Vagina (tissue), 2 donors: ENCODE data around the gene PNMA8B. TPM values are rescaled to one million over a fixed set of nuclear protein-coding genes. Genes with fewer than 3 reads are reported as not detected.

Experiments
- DNase-seq, 2 donors: peaks; one replicate each; pipeline ENCODE4 v3.0.0-alpha.2; 2017; ENCODE audit errors: extremely low spot score in 2 of 2
- H3K27ac ChIP-seq: fragments of 200-600 bp; sonication (generic); one replicate; pipeline ENCODE4 v1.5.1; 2019
- H3K27me3 ChIP-seq: fragments of 200-600 bp; sonication (generic); one replicate; pipeline ENCODE4 v1.5.1; 2019
- H3K36me3 ChIP-seq, 2 donors: fragments of 200-600 bp; sonication (generic); one replicate each; pipeline ENCODE4 v1.5.1; 2017 to 2019
- H3K4me1 ChIP-seq: fragments of 200-600 bp; sonication (generic); one replicate; pipeline ENCODE4 v1.5.1; 2019
- H3K4me3 ChIP-seq, 2 donors: fragments of 200-600 bp; sonication (generic); 1 replicate in 1 of 2; 2 replicates in 1 of 2; pipeline ENCODE4 v1.5.1; 2016 to 2019
- H3K9me3 ChIP-seq: fragments of 200-600 bp; sonication (generic); one replicate; pipeline ENCODE4 v1.5.1; 2019
- POLR2A ChIP-seq, 2 donors: fragments of 450-650 bp; IDR thresholded peaks; one replicate each; pipeline ENCODE4 v1.6.1; 2017; ENCODE audit warnings: antibody characterized with exemption in 2 of 2, mild to moderate bottlenecking in 2 of 2, moderate library complexity in 2 of 2
- POLR2AphosphoS5 ChIP-seq, 2 donors: sonication (generic); formaldehyde crosslinking; IDR thresholded peaks; one replicate each; pipeline ENCODE4 v1.9.0; 2017; ENCODE audit warnings: antibody characterized with exemption in 2 of 2, mild to moderate bottlenecking in 2 of 2, low read depth in 1 of 2; ENCODE audit not compliant: insufficient read depth in 1 of 2
- intact Hi-C: fragments of 100-400 bp; cut with DNase I; formaldehyde crosslinking; loops from one replicate; pipeline ENCODE4 v1.15.1; 2023
- total RNA-seq: library from RNA; depleted of rRNA; stranded (reverse); fragments of >200 nt; gene quantifications from one replicate; pipeline ENCODE4 v1.2.3, GENCODE V29; 2016
- TF ChIP-seq, protein P1 (sequence below), 3 experiments: fragments of 450-650 bp in 2 of 3; fragments of 200-600 bp in 1 of 3; sonication (generic) in 1 of 3; IDR thresholded peaks; one replicate each; pipeline ENCODE4 v1.5.1; 2017 to 2019; ENCODE audit warnings: antibody characterized with exemption in 3 of 3, mild to moderate bottlenecking in 2 of 3, moderate library complexity in 2 of 3

The PNMA8B gene
- total RNA-seq, 1 donor from 2014 or later = 2.7 TPM

DNA sequence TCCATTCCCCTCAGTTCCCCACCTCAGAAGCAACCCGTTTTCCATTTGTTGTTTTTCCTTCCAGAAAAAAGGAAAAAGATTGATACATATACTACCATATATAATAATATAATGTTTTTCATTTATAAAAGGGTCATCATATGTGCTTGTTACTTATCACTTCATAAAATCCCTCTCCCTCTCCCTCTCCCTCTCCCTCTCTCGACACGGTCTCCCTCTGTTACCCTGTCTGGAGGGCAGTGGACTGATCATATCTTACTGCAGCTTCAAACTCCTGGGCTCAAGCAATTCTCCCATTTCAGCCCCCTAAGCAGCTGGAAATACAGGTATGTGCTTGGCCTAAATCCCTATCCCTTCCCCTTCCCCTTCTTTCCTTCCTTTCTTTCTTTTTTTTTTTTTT lies 41.4 kb downstream of the PNMA8B start:
- no peaks in the 10 kb centered on the region for H3K4me1 ChIP-seq
- no peaks in the 10 kb centered on the region for H3K9me3 ChIP-seq
- DNase-seq = no peak
- H3K27ac ChIP-seq = no peak overlapping the region
- intact Hi-C loops = no loop called here
- TF ChIP-seq POLR2A (IDR thresholded peaks at IDR 0.05) (no peak), POLR2AphosphoS5 (IDR thresholded peaks at IDR 0.05; ENCODE audit: insufficient read depth in 1 of 2, low read depth in 1 of 2) (no peak)
- TF ChIP-seq, protein P1, sequence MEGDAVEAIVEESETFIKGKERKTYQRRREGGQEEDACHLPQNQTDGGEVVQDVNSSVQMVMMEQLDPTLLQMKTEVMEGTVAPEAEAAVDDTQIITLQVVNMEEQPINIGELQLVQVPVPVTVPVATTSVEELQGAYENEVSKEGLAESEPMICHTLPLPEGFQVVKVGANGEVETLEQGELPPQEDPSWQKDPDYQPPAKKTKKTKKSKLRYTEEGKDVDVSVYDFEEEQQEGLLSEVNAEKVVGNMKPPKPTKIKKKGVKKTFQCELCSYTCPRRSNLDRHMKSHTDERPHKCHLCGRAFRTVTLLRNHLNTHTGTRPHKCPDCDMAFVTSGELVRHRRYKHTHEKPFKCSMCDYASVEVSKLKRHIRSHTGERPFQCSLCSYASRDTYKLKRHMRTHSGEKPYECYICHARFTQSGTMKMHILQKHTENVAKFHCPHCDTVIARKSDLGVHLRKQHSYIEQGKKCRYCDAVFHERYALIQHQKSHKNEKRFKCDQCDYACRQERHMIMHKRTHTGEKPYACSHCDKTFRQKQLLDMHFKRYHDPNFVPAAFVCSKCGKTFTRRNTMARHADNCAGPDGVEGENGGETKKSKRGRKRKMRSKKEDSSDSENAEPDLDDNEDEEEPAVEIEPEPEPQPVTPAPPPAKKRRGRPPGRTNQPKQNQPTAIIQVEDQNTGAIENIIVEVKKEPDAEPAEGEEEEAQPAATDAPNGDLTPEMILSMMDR (IDR thresholded peaks at IDR 0.05) = no peak
- no peaks in the 10 kb centered on the region for H3K27me3 ChIP-seq
- H3K36me3 ChIP-seq = no peaks in the 10 kb centered on the region
- no peak overlapping the region for H3K4me3 ChIP-seq

DNA sequence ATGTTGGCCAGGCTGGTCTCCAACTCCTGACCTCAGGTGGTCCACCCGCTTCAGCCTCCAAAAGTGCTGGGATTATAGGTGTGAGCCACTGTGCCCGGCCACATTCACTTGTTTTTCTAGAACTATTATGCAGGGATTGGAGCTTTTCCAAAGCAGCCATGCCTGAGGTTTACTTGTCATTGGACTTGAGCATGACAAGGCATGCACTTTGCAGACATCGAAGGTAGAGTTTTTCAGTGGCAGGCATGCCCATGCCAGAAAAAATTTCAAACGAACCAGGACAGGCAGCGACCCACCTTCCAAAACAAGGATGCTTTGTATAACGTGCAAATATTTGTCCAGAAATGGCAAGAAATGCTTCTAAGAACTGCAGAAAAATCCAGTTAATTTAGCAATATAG lies 42.0 kb downstream of the PNMA8B start:
- no peaks in the 10 kb centered on the region for H3K9me3 ChIP-seq
- DNase-seq = no peak
- intact Hi-C loops = no loop called here
- no peak overlapping the region for H3K27ac ChIP-seq
- H3K4me1 ChIP-seq = no peaks in the 10 kb centered on the region
- TF ChIP-seq POLR2AphosphoS5 (IDR thresholded peaks at IDR 0.05; ENCODE audit: insufficient read depth in 1 of 2, low read depth in 1 of 2) (no peak), POLR2A (IDR thresholded peaks at IDR 0.05) (no peak)
- H3K4me3 ChIP-seq = no peak overlapping the region
- no peaks in the 10 kb centered on the region for H3K36me3 ChIP-seq
- H3K27me3 ChIP-seq = no peaks in the 10 kb centered on the region

DNA sequence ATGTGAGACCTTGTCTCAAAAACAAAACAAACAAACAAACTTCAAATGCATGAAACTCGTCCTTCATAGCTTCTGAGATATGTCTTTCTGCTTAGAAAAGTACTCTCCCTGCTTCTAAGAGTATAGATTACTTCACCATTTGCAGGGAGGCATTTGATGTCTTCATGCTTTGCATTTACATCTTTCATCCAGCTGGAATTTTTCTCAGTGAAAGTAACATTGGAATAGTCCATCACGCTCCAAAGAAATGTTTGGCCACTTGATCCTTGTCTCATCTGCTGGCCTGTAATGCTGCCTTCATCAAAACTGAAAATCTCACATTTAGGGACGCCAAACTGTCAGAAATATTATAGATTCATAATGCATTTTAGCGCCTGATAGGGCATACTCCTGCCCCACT lies 43.5 kb downstream of the PNMA8B start:
- no peak for TF ChIP-seq POLR2A (IDR thresholded peaks at IDR 0.05)
- no peak for TF ChIP-seq POLR2AphosphoS5 (IDR thresholded peaks at IDR 0.05; ENCODE audit: insufficient read depth in 1 of 2, low read depth in 1 of 2)
- TF ChIP-seq, protein P1 (IDR thresholded peaks at IDR 0.05) = no peak
- no peak for DNase-seq
- intact Hi-C loops = no loop called here
- H3K4me3 ChIP-seq = no peak overlapping the region
- H3K4me1 ChIP-seq = no peaks in the 10 kb centered on the region
- no peaks in the 10 kb centered on the region for H3K36me3 ChIP-seq
- no peaks in the 10 kb centered on the region for H3K9me3 ChIP-seq
- no peak overlapping the region for H3K27ac ChIP-seq
- no peaks in the 10 kb centered on the region for H3K27me3 ChIP-seq

DNA sequence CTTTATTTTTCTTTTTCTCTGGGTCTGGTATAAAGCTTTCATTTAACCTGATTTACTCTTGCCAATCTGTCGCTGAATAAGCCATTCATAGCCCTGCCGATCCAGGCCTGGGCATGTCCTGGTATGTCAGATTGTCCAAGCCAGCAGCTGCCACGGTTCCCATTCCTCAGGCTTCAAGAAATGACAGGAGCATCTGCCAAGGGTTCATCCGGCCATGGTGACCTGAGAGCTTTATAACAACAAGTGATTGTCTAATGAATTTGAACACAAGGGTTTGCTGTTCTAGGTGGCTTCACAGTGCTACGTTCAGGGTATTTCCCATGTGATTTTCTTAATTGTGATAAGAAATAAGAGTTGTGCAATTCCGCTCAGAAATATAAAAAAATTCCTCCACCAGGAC lies 44.3 kb downstream of the PNMA8B start:
- Histone ChIP-seq H3K27me3 (no peaks in the 10 kb centered on the region), H3K9me3 (no peaks in the 10 kb centered on the region), H3K27ac (no peak overlapping the region), H3K36me3 (no peaks in the 10 kb centered on the region), H3K4me1 (no peaks in the 10 kb centered on the region), H3K4me3 (no peak overlapping the region)
- intact Hi-C loops = no loop called here
- TF ChIP-seq, protein P1 (IDR thresholded peaks at IDR 0.05) = no peak
- TF ChIP-seq POLR2A (IDR thresholded peaks at IDR 0.05) (no peak), POLR2AphosphoS5 (IDR thresholded peaks at IDR 0.05; ENCODE audit: insufficient read depth in 1 of 2, low read depth in 1 of 2) (no peak)
- no peak for DNase-seq

DNA sequence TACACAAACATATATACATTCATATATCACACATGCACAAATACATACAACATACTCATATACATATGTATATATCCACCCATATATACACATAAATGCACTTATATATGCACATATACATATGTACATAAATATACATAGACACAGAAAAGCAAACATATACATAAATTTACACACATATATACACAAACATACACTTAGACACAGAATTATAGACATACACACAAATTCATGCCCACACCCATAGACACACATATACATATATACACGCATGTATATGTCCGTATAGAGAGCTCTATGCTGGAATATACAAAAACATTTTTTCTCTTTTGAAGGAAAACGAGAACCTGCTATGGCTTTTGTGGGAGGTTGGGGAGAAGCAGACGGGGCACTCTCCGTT lies 44.9 kb downstream of the PNMA8B start:
- Histone ChIP-seq H3K27me3 (no peaks in the 10 kb centered on the region), H3K4me1 (no peaks in the 10 kb centered on the region), H3K9me3 (no peaks in the 10 kb centered on the region), H3K27ac (no peak overlapping the region), H3K36me3 (no peaks in the 10 kb centered on the region), H3K4me3 (no peak overlapping the region)
- intact Hi-C loops = no loop called here
- no peak for DNase-seq
- TF ChIP-seq POLR2A (IDR thresholded peaks at IDR 0.05) = no peak

DNA sequence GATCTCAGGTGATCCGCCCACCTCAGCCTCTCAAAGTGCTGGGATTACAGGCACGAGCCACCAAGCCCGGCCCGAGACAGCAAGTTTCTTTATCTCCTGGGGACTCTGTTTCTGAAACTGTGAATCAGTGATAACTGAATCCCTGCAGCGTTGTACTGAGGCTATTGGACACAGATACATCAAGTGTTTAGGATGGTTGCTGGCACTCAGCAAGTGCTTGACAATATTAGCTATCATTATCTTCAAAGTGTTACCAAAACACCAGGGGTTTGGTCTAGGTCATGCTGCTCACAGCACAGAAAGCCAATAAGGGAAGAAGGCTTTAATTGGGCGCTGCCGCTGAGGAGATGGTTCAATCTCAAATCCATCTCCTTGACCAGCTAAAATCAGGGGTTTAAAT lies 46.4 kb downstream of the PNMA8B start:
- H3K27me3 ChIP-seq = no peaks in the 10 kb centered on the region
- H3K27ac ChIP-seq = no peak overlapping the region
- H3K9me3 ChIP-seq = no peaks in the 10 kb centered on the region
- no peak for TF ChIP-seq POLR2AphosphoS5 (IDR thresholded peaks at IDR 0.05; ENCODE audit: insufficient read depth in 1 of 2, low read depth in 1 of 2)
- TF ChIP-seq, protein P1 (IDR thresholded peaks at IDR 0.05) = no peak
- no peak for TF ChIP-seq POLR2A (IDR thresholded peaks at IDR 0.05)
- no peaks in the 10 kb centered on the region for H3K4me1 ChIP-seq
- no peak for DNase-seq
- H3K36me3 ChIP-seq = no peaks in the 10 kb centered on the region
- intact Hi-C loops = no loop called here
- no peak overlapping the region for H3K4me3 ChIP-seq
